ENCODE results near the gene JAK1.
A peak's percentile ranks its signal among the peaks of the same experiment; 100 is the strongest.
"Not testable (repeated sequence)": the region's sequence is repeated elsewhere in the genome, so short reads cannot be mapped to it uniquely, and the experiment has no call there.

The JAK1 gene

DNA sequence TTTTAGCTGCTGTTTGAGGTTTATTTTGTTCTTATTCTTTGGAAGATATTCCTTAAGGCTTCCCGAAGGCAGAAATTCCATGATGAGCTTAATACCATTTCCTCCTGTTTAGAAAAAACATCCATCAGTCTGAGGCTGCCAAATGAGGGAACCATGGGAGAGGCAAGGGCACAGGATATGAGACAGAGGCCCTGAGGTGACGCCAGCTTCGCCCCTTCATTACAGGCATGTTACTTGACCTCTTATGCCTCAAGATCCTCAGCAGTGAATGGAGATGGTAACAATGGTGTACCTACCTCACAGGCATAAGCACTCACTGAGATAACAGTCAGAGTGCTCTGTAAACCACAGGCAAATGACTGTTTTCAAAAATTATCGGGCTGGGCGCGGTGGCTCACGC lies 127.9 kb downstream of the JAK1 start:
- no peak for DNase-seq (ENCODE audit: low spot score)

DNA sequence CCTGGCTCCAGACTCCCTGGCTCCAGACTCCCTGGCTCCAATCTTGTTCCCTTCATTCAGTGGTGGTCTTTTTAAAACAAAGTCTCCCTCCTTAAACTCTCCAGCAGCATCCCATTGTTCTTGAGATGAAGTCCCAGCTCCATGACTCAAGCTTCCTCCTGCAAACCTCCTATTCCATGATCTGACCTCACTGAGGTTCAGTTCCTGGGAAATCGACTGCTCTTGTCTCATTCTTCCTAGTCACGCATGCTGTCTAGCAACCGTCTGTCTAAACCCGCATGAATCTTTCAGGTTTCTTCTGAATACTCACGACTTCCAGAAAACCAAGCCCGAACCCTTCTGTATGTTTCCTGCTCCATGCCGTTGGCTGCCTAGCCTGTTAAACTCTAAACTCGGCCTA lies 129.5 kb downstream of the JAK1 start:
- no peak for DNase-seq (ENCODE audit: low spot score)

DNA sequence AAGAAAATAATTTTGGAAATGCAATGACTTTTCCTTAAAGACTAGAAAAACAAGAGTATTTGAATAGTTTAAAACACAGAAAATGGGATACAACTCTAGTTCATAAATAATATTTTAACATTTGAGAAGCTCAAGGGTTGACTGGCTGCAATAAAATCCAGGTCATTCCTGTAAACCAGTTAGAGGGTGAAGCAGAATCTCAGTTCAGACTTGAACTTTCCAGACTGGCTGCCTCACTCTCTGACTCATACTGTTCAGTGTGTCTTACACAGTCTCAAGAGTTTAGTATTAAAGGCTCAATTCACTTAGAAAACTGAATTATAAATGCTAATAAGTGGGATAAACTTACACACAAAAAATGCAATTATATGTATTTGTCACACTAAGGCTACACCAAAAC lies 131.6 kb downstream of the JAK1 start:
- no peak for DNase-seq (ENCODE audit: low spot score)

DNA sequence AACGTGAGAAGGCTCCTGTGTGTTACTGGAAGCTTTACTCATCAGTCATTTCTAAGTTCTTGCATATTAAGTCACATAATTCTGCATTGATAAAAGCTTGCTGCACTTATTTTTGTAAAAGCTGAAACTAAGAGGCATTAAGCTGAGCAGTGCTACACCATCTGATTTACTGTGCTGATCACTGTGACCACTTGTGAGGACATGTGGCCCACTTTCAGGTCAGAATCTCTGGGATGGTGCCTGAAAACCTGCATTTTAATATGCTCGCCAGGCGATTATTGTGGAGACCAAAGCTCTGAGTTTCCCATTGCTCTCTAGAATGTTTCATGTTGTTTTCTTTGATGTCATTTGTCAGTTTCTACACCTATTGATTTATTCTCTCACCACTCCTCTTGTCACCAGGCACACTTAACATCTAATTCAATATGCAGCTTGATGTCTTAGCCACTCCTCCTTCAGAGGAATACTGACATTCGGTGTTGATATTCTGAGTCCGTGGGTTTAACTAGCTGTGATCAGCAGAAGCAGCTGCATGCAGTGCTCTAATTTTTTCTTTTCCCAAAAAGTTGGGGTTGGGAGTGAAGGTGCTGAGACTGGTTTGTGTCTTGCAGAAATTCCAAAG lies 136.2 kb downstream of the JAK1 start:
- no peak for DNase-seq (ENCODE audit: low spot score)

DNA sequence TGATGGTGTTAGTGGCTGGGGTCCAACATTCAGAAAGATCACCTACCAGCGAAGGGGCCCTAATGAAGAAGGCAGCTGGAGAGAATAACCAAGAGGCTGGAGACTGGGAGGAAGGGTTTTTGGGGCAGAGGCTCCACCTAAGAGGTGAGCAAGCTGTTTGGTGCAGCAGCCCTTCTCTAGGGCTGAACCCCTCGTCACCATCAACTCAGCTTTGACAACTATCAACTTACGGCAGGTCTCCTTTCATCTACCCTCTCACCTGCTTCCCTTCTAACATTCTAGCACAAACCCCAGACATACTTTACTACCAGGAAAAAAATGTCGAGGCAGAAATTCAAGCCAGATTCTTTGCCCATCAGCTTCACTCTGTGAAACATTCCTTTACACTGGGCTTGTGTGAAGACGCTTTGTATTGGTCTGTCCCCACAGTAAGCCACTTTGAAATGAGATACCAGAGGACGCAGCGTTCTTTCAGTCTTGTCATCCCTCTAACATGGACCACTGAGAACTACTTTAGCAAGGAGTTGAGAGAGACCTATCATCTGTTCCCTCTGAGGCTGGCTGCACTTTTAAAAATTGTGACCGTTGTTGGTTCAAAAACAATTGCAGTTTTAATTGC lies 136.8 kb downstream of the JAK1 start:
- DNase-seq (ENCODE audit: low spot score), result no peak

DNA sequence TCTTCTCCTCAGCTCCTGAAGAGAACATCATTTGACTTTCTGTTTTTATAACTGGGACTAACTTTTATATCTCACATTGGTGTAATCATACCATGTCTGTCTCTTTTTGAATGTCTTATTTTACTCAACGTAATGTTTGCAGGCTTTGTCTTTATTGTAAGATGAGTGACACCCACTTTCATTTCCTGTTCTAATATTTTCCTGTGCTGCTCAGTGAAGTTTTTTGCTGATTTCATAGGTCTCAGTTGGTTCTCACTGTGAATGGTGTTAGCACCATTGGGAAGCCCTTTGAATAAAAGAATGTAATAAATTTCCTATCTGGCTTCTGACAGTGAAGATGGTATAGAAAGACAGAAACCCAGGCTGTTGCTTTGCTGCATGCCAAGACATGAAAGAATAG lies 137.5 kb downstream of the JAK1 start:
- DNase-seq (ENCODE audit: low spot score), result no peak

DNA sequence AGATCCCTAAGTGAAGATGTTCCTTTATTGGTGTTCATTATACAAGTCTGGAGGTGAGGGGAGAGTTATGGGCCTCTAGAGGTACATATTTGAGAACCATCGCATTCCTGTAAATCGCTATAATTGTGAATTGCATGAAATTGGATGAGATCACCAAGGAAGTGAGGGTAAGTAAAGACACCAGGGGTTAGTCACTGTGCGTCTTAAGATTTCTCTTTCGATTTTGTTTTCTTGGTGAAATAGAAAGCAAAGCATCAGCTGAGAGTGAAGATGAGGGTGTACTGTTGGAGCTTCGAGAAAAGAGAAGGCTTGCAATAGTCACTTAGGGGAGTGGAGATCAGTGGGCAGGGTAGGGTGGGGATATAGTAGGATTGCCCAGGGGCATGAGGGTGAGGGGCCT lies 139.4 kb downstream of the JAK1 start:
- peak; percentile 18 for DNase-seq (ENCODE audit: low spot score)

DNA sequence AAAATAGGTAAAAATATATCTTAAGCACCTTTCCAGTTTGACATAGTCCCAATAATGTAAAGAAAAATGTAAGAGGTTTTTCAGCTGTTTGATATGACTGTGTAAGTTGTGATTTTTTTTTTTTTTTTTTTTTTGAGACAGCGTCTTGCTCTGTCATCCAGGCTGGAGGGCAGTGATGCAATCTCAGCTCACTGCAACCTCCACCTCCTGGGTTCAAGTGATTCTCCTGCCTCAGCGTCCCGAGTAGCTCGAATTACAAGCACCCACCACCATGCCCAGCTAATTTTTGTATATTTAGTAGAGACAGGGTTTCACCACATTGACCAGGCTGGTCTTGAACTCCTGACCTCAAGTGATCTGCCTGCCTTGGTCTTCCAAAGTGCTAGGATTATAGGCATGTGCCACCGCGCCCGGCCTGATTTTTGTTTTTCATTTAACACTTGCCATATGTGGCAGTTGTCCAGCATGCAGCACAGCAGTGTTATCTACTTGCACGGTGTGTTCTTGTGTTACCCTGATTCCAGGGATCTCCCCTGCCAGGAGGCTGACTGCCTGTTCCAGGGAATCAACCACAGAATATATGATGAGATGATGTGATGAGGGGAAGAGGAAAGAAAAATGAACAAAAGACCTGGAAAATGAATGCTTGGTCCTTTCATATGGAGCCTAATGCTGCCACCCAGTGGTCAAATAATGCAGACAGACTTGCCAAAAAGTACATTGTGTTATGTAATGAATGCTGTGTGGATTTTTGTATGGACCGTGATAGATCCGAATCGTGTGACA lies 142.5 kb downstream of the JAK1 start:
- DNase-seq (ENCODE audit: low spot score), result peak; percentile 68

DNA sequence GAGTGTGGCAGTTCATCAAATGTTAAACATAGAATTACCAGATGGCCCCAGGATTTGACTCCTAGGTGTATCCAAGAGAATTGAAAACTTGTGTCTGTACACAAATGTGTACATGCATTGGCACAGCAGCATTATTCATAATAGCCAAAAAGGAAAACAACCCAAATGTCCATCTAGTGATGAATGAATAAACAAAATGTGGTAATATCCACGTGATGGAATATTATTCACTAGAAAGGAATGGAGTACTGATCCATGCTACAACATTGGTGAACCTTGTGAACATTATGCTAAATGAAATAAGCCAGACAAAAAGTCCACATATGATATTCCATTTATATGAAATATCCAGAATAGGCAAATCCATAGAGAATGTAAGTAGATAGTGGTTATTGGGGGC lies 143.7 kb downstream of the JAK1 start:
- no peak for DNase-seq (ENCODE audit: low spot score)

DNA sequence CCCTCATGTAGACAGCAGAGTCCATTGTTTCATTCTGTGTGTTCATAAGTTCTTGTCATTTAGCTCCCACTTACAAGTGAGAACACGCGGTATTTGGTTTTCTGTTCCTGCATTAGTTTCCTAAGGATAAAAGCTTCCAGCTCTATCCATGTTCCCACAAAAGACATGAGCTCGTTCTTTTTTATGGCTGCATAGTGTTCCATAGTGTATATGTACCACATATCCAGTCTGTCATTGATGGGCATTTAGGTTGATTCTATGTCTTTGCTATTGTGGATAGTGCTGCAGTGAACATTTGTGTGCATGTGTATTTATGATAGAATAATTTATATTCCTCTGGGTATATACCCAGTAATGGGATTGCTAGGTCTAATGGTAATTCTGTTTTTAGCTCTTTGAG lies 145.8 kb downstream of the JAK1 start:
- not testable (repeated sequence) for DNase-seq (ENCODE audit: low spot score)

DNA sequence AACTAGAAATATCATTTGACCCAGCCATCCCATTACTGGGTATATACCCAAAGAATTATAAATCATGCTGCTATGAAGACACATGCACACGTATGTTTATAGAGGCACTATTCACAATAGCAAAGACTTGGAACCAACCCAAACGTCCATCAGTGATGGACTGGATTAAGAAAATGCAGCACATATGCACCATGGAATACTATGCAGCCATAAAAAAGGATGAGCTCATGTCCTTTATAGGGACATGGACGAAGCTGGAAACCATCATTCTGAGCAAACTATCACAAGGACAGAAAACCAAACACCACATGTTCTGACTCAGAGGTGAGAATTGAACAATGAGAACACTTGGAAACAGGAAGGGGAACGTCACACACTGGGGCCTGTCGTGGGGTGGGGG lies 149.0 kb downstream of the JAK1 start:
- DNase-seq (ENCODE audit: low spot score), result not testable (repeated sequence)

DNA sequence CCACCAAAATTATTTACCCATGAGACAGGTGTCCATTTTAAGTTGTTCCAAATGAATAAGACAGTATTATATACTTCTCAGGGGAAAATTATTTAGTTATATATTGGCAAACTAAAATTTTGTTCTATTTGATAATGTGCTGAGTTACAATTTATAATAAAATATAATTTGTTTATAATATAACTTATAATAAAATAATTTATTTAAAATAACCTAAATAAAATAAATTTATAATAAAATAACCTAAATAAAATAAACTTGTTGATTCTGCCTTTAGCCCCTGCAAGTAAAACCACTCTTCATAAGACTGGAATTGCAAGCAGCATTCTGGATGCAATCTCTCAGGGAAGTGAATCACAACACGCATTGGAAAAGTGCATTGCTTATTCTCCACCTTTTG lies 151.9 kb downstream of the JAK1 start:
- DNase-seq (ENCODE audit: low spot score), result no peak

DNA sequence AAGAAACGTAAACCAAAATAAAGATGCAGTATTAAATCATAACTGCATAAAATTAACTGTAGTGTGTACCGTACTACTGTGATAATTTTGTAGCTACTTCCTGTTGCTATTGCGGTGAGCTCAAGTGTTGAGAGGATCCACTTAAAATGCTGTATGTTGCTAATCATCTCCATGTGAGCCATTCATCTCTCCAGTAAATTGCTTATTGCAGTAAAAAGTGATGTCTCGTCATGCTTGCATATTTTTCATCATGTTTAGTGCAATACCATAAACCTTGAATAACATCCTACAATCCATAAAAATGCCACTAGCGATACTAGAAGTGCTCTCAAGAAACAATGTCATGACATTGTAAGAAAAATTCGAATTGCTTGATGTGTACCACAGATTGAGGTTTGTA lies 155.2 kb downstream of the JAK1 start:
- DNase-seq (ENCODE audit: low spot score), result no peak

DNA sequence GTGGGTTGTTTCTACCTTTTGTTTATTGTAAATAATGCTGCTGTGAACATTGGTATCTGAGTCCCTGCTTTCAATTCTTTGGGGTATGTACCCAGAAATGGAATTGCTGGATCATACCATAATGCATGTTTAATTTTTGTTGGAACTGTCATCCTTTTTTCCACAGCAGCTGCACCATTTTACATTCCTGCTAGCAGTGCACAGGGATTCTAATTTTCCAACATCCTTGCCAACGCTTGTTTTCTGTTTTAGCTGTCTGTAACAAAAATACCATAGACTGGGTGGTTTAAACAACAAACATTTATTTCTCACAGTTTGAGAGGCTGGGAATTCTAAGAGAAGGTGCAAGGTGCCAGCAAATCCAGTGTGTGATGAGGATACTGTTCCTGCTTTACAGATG lies 156.3 kb downstream of the JAK1 start:
- no peak for DNase-seq (ENCODE audit: low spot score)

DNA sequence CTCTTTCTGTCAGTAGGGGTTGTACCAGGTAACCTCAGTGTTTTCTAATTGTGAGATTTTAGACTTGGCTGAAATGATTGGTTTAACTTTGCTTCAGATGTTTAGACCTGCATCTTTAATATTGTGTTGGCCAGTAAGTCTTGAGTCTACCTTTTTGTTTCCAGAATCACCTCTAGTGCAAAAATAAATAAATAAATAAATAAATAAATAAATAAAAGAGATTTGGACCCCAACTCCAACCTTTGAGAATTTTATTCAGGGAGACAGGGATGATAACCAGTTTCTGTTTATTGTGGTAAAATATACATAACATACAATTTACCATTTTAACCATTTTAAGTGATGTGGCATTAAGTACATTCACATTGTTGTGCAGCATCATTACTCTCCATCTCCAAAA lies 157.0 kb downstream of the JAK1 start:
- no peak for DNase-seq (ENCODE audit: low spot score)

DNA sequence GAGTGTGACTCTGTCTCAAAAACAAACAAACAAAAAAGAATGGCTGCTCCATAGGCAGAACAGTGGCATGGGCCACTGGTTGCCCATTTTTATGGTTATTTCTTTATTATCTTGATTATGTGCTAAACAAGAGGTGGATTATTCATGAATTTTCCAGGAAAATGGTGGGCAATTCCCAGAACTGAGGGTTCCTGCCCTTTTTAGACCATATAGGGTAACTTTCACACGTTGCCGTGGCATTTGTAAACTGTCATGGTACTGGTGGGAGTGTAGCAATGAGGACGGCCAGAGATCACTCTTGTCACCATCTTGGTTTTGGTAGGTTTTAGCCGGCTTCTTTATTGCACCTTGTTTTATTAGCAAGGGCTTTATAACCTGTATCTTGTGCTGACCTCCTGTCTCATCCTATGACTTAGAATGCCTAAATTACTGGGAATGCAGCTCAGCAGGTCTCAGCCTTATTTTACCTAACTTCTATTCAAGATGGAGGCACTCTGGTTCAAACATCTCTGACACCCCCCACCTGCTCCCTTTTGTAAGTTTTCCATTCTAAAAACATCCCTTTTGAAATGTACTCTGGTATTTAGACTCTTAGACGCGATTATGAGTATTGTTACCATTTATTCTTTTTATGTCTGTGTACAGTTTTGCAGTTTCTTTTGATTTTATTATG lies 164.4 kb downstream of the JAK1 start:
- no peak for DNase-seq (ENCODE audit: low spot score)

DNA sequence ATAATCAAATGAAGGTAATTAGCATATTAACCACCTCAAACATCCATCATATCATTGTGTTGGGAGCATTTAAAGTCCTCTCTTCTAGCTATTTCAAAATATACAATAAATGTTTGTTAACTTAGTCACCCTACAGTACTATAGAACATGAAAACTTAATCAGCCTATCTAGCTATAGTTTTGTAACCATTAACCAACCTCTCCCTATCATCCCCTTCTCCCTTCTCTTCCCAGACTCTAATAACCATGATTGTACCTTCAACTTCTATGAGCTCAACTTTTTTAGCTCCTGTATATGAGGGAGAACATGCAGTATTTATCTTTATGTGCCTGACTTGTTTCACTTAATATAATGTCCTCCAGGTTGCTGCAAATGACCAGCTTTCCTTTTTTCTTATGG lies 167.5 kb downstream of the JAK1 start:
- no peak for DNase-seq (ENCODE audit: low spot score)

DNA sequence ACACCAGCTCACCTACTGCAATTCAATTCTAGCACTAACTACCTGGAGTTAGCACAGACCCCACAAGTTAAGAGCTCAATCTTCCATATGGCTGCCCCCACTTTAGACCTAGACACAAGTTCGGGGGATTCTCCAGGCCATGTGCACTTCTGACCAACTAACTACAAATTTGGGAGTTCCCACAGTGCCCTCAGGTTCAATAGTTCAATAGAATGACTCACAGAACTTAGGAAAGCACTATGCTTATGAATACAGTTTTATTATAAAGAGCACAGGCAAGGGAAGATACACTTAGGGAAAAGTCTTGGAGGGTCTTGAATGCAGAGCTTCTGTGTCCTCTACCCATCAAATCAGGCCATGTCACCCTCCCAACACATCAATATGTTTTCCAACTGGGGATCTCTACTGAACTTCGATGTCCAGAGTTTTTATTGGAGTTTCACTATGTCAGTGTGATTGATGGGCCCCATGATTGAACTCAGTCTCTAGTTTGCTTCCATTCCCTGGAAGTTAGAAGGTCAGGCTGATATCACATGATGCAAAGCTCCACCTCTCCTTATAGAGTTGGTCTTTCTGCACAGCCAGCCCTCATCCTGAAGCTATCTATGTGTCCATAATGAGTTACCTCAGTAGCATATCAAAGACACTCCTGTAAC lies 175.4 kb downstream of the JAK1 start:
- DNase-seq (ENCODE audit: low spot score), result no peak

Data from CD4-positive, alpha-beta T cell treated with Interleukin-6 at 100 ng/mL for 8 hours (primary cell).